Suprapubic skin (tissue), 3 donors: Measurements from ENCODE around the gene RSRC1.

Experiments
- POLR2AphosphoS5 ChIP-seq, 3 donors: sonication (generic); formaldehyde crosslinking; IDR thresholded peaks; one replicate each; pipeline ENCODE4 v1.6.1; 2017; ENCODE audit warnings: antibody characterized with exemption in 3 of 3
- TF ChIP-seq, protein P1 (sequence below), 2 donors: fragments of 200-600 bp in 1 of 2; fragments of 450-650 bp in 1 of 2; sonication (generic) in 1 of 2; IDR thresholded peaks; one replicate each; pipeline ENCODE4 v1.5.1; 2016 to 2019; ENCODE audit warnings: antibody characterized with exemption in 2 of 2, mild to moderate bottlenecking in 1 of 2, moderate library complexity in 1 of 2

DNA sequence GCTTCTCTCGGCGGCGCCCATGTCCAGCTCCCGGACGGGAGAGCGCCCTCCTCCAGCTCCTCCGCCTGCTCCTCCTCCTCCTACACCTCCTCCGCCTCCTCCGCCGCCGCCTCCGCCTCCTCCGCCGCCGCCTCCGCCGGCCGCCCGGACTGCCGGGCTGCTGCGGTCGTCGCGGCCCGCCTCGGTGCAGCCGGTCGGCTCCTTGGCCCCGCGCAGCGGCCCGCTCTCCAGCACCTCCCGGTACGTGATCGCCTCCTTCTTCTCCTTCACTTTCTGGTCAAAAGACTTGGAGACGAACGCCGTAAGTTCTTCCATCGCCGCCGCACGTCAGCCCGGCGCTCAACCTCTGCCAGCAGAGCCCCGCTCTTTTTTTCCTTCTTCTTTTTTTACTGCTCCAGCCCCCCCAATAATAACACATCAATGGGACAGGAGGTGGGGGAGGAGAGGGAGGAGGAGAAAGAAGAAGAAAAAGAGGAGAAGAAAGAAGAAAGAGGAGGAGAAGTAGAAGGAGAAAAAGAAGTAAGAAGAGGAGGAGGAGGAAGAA is 4.1 kb upstream of the RSRC1 start:
- TF ChIP-seq POLR2AphosphoS5 (IDR thresholded peaks at IDR 0.05) = no peak
- TF ChIP-seq, protein P1, sequence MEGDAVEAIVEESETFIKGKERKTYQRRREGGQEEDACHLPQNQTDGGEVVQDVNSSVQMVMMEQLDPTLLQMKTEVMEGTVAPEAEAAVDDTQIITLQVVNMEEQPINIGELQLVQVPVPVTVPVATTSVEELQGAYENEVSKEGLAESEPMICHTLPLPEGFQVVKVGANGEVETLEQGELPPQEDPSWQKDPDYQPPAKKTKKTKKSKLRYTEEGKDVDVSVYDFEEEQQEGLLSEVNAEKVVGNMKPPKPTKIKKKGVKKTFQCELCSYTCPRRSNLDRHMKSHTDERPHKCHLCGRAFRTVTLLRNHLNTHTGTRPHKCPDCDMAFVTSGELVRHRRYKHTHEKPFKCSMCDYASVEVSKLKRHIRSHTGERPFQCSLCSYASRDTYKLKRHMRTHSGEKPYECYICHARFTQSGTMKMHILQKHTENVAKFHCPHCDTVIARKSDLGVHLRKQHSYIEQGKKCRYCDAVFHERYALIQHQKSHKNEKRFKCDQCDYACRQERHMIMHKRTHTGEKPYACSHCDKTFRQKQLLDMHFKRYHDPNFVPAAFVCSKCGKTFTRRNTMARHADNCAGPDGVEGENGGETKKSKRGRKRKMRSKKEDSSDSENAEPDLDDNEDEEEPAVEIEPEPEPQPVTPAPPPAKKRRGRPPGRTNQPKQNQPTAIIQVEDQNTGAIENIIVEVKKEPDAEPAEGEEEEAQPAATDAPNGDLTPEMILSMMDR (IDR thresholded peaks at IDR 0.05) = no peak
